Vagina (tissue), 2 donors: ENCODE results near the gene MON2.

Source experiments
- POLR2A ChIP-seq, 2 donors: fragments of 450-650 bp; IDR thresholded peaks; one replicate each; pipeline ENCODE4 v1.6.1; 2017; ENCODE audit warnings: antibody characterized with exemption in 2 of 2, mild to moderate bottlenecking in 2 of 2, moderate library complexity in 2 of 2
- POLR2AphosphoS5 ChIP-seq, 2 donors: sonication (generic); formaldehyde crosslinking; IDR thresholded peaks; one replicate each; pipeline ENCODE4 v1.9.0; 2017; ENCODE audit warnings: antibody characterized with exemption in 2 of 2, mild to moderate bottlenecking in 2 of 2, low read depth in 1 of 2; ENCODE audit not compliant: insufficient read depth in 1 of 2
- TF ChIP-seq, protein P1 (sequence below), 3 experiments: fragments of 450-650 bp in 2 of 3; fragments of 200-600 bp in 1 of 3; sonication (generic) in 1 of 3; IDR thresholded peaks; one replicate each; pipeline ENCODE4 v1.5.1; 2017 to 2019; ENCODE audit warnings: antibody characterized with exemption in 3 of 3, mild to moderate bottlenecking in 2 of 3, moderate library complexity in 2 of 3

- TF ChIP-seq POLR2A (IDR thresholded peaks at IDR 0.05), result no peak
- TF ChIP-seq, protein P1, sequence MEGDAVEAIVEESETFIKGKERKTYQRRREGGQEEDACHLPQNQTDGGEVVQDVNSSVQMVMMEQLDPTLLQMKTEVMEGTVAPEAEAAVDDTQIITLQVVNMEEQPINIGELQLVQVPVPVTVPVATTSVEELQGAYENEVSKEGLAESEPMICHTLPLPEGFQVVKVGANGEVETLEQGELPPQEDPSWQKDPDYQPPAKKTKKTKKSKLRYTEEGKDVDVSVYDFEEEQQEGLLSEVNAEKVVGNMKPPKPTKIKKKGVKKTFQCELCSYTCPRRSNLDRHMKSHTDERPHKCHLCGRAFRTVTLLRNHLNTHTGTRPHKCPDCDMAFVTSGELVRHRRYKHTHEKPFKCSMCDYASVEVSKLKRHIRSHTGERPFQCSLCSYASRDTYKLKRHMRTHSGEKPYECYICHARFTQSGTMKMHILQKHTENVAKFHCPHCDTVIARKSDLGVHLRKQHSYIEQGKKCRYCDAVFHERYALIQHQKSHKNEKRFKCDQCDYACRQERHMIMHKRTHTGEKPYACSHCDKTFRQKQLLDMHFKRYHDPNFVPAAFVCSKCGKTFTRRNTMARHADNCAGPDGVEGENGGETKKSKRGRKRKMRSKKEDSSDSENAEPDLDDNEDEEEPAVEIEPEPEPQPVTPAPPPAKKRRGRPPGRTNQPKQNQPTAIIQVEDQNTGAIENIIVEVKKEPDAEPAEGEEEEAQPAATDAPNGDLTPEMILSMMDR (IDR thresholded peaks at IDR 0.05), result peak in 2 of 3 experiments; percentile 41 to 83
- TF ChIP-seq POLR2AphosphoS5 (IDR thresholded peaks at IDR 0.05; ENCODE audit: insufficient read depth in 1 of 2, low read depth in 1 of 2), result no peak
Observed at GRCh38 chr12:62581288-62582064, 114.8 kb downstream of the MON2 start.
